Measurements from ENCODE around the gene MICB. TPM values are rescaled to one million over a fixed set of nuclear protein-coding genes. Genes with fewer than 3 reads are reported as not detected.

MICB gene
- total and polyA plus RNA-seq, 2 of the 8 experiments (the other 6 are each of a cell fraction or from before 2014, with no cell fraction given): 16.2 to 25.3 TPM

- peak; percentile 87 for TF ChIP-seq TBP (IDR thresholded peaks at IDR 0.05; ENCODE audit: low read depth, low read length)
- no peak for TF ChIP-seq SUZ12 (IDR thresholded peaks at IDR 0.05; ENCODE audit: low read length)
- TF ChIP-seq EP300 (IDR thresholded peaks at IDR 0.05; ENCODE audit: borderline replicate concordance in 1 of 2, low read depth in 2 of 2, low read length in 2 of 2): no peak
- no peak for TF ChIP-seq BRCA1 (IDR thresholded peaks at IDR 0.05; ENCODE audit: low read depth, low read length)
- no peak for TF ChIP-seq EGR1 (IDR thresholded peaks at IDR 0.05; ENCODE audit: borderline replicate concordance, low read depth, low read length)
- no peak for TF ChIP-seq SAP30 (IDR thresholded peaks at IDR 0.05; ENCODE audit: insufficient read depth, insufficient replicate concordance, low read length)
- TF ChIP-seq TAF7 (optimal IDR thresholded peaks at IDR 0.05; ENCODE audit: borderline replicate concordance, low read depth, low read length): peak; percentile 67
- no peak for TF ChIP-seq KDM5A (IDR thresholded peaks at IDR 0.05; ENCODE audit: low read length)
- TF ChIP-seq POLR2A (IDR thresholded peaks at IDR 0.05; ENCODE audit: control extremely low read depth in 1 of 2, low read depth in 2 of 2, low read length in 2 of 2): peak in 1 of 2 experiments; percentile 79; a peak in 2 of 3 replicates
- no peak for TF ChIP-seq NANOG (IDR thresholded peaks at IDR 0.05; ENCODE audit: insufficient read depth, low read depth, low read length, poor library complexity, severe bottlenecking)
- no peak for TF ChIP-seq SP4 (IDR thresholded peaks at IDR 0.05; ENCODE audit: low read length)
- TF ChIP-seq HDAC2 (IDR thresholded peaks at IDR 0.05; ENCODE audit: borderline replicate concordance in 1 of 2, low read depth in 2 of 2, low read length in 2 of 2): 0 out of 4 replicates have a peak, but pooled peaks of 1 of the 2 experiments have one; percentile 49
- peak; percentile 52; the same call in 1 of the 2 replicates for TF ChIP-seq SP1 (IDR thresholded peaks at IDR 0.05; ENCODE audit: low read depth, low read length)
- TF ChIP-seq NRF1 (IDR thresholded peaks at IDR 0.05; ENCODE audit: low read depth, low read length): peak; percentile 22; the same call in 1 of the 2 replicates
- no peak for TF ChIP-seq SIX5 (IDR thresholded peaks at IDR 0.05; ENCODE audit: low read depth, low read length)
- no peak for TF ChIP-seq CBX8 (IDR thresholded peaks at IDR 0.05; ENCODE audit: borderline replicate concordance, low read depth, low read length)
- TF ChIP-seq HDAC6 (IDR thresholded peaks at IDR 0.05; ENCODE audit: low read depth, low read length): no peak
- TF ChIP-seq, protein P1, sequence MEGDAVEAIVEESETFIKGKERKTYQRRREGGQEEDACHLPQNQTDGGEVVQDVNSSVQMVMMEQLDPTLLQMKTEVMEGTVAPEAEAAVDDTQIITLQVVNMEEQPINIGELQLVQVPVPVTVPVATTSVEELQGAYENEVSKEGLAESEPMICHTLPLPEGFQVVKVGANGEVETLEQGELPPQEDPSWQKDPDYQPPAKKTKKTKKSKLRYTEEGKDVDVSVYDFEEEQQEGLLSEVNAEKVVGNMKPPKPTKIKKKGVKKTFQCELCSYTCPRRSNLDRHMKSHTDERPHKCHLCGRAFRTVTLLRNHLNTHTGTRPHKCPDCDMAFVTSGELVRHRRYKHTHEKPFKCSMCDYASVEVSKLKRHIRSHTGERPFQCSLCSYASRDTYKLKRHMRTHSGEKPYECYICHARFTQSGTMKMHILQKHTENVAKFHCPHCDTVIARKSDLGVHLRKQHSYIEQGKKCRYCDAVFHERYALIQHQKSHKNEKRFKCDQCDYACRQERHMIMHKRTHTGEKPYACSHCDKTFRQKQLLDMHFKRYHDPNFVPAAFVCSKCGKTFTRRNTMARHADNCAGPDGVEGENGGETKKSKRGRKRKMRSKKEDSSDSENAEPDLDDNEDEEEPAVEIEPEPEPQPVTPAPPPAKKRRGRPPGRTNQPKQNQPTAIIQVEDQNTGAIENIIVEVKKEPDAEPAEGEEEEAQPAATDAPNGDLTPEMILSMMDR (IDR thresholded peaks at IDR 0.05; ENCODE audit: control extremely low read depth in 1 of 3, insufficient read depth in 1 of 3, low read depth in 1 of 3, low read length in 3 of 3): no peak
- no peak for TF ChIP-seq SRF (IDR thresholded peaks at IDR 0.05; ENCODE audit: low read depth, low read length)
- TF ChIP-seq CREB1 (IDR thresholded peaks at IDR 0.05): 0 out of 2 replicates have a peak, but pooled peaks have one; percentile 8
Observed at GRCh38 chr6:31497531-31498476, at the start of gene MICB (continued).
